ENCODE data around the gene PKP2. TPM values are rescaled to one million over a fixed set of nuclear protein-coding genes. Genes with fewer than 3 reads are reported as not detected.

PKP2 gene
- total and polyA plus RNA-seq, 9 of the 15 experiments (the other 6 are each of a cell fraction or from before 2014, with no cell fraction given) = 1.6 to 4.2 (median 2.8) TPM

- TF ChIP-seq, protein P1, sequence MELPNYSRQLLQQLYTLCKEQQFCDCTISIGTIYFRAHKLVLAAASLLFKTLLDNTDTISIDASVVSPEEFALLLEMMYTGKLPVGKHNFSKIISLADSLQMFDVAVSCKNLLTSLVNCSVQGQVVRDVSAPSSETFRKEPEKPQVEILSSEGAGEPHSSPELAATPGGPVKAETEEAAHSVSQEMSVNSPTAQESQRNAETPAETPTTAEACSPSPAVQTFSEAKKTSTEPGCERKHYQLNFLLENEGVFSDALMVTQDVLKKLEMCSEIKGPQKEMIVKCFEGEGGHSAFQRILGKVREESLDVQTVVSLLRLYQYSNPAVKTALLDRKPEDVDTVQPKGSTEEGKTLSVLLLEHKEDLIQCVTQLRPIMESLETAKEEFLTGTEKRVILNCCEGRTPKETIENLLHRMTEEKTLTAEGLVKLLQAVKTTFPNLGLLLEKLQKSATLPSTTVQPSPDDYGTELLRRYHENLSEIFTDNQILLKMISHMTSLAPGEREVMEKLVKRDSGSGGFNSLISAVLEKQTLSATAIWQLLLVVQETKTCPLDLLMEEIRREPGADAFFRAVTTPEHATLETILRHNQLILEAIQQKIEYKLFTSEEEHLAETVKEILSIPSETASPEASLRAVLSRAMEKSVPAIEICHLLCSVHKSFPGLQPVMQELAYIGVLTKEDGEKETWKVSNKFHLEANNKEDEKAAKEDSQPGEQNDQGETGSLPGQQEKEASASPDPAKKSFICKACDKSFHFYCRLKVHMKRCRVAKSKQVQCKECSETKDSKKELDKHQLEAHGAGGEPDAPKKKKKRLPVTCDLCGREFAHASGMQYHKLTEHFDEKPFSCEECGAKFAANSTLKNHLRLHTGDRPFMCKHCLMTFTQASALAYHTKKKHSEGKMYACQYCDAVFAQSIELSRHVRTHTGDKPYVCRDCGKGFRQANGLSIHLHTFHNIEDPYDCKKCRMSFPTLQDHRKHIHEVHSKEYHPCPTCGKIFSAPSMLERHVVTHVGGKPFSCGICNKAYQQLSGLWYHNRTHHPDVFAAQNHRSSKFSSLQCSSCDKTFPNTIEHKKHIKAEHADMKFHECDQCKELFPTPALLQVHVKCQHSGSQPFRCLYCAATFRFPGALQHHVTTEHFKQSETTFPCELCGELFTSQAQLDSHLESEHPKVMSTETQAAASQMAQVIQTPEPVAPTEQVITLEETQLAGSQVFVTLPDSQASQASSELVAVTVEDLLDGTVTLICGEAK (IDR thresholded peaks at IDR 0.05) = peak; percentile 17; the same call in 1 of the 2 replicates
- TF ChIP-seq, protein P1 (CRISPR knock-in tag; IDR thresholded peaks at IDR 0.05) = no peak
- TF ChIP-seq ARID4B (CRISPR knock-in tag; IDR thresholded peaks at IDR 0.05) (0 out of 2 replicates have a peak, but pooled peaks have one; percentile 9), TFAP4 (CRISPR knock-in tag; IDR thresholded peaks at IDR 0.05; ENCODE audit: borderline replicate concordance) (peak; percentile 48; the same call in 1 of the 2 replicates), KDM5B (IDR thresholded peaks at IDR 0.05; ENCODE audit: insufficient replicate concordance, low read depth, low read length) (peak; percentile 35), FOXJ2 (tag; IDR thresholded peaks at IDR 0.05) (no peak), PML (IDR thresholded peaks at IDR 0.05; ENCODE audit: low read length) (no peak)
- TF ChIP-seq, protein P2, sequence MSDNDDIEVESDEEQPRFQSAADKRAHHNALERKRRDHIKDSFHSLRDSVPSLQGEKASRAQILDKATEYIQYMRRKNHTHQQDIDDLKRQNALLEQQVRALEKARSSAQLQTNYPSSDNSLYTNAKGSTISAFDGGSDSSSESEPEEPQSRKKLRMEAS (CRISPR knock-in tag; IDR thresholded peaks at IDR 0.05) = peak; percentile 75
Measured at GRCh38 chr12:32896432-32897280, at the start of gene PKP2 (continued).
